ENCODE measurements around the gene ATF7IP2. TPM values are rescaled to one million over a fixed set of nuclear protein-coding genes. Genes with fewer than 3 reads are reported as not detected.
A peak's percentile ranks its signal among the peaks of the same experiment; 100 is the strongest.

Gene ATF7IP2
- total and polyA plus RNA-seq, 4 donors = 4.9 to 21.2 (median 12.5) TPM

- Histone ChIP-seq H3K4me1 (ENCODE audit: control insufficient read depth in 1 of 2, insufficient read depth in 2 of 2, low read length in 2 of 2) (no peaks in the 10 kb centered on the region), H3K4me3 (ENCODE audit: low read length in 2 of 2) (no peak overlapping the region), H3K36me3 (ENCODE audit: control insufficient read depth in 1 of 2, insufficient read depth in 2 of 2, low read length in 1 of 2) (peaks cover 2 to 11% of the 10 kb centered on the region in 2 donors), H3K27me3 (ENCODE audit: control insufficient read depth in 1 of 2, insufficient read depth in 2 of 2, low read length in 1 of 2) (no peaks in the 10 kb centered on the region), H3K27ac (ENCODE audit: low read depth in 1 of 2, low read length in 2 of 2) (no peak overlapping the region), H3K9me3 (ENCODE audit: control insufficient read depth, low read length) (no peaks in the 10 kb centered on the region)
- DNase-seq (no peak), ATAC-seq (ENCODE audit: low FRiP score) (no peak)
- intact Hi-C loops (cut with DNase I) = no loop called here
- WGBS, 2 donors = 71 to 76% methylated on average over 1 of the region's 1 CpG
These were observed 144.2 kb downstream of the ATF7IP2 start for GRCh38 chr16:10529895-10530669.

GRCh38 chr16:10530685-10531084 is 144.8 kb downstream of the ATF7IP2 start:
- H3K27me3 ChIP-seq (ENCODE audit: control insufficient read depth in 1 of 2, insufficient read depth in 2 of 2, low read length in 1 of 2) = no peaks in the 10 kb centered on the region
- intact Hi-C loops (cut with DNase I) = no loop called here

GRCh38 chr16:10531582-10531981 is 145.7 kb downstream of the ATF7IP2 start:
- H3K36me3 ChIP-seq (ENCODE audit: control insufficient read depth in 1 of 2, insufficient read depth in 2 of 2, low read length in 1 of 2) = peaks cover 2 to 8% of the 10 kb centered on the region in 2 donors
- H3K27me3 ChIP-seq (ENCODE audit: control insufficient read depth in 1 of 2, insufficient read depth in 2 of 2, low read length in 1 of 2) = no peaks in the 10 kb centered on the region
- ATAC-seq (ENCODE audit: low FRiP score) (no peak), DNase-seq (no peak)
- intact Hi-C loops (cut with DNase I) = no loop called here
- H3K27ac ChIP-seq (ENCODE audit: low read depth in 1 of 2, low read length in 2 of 2) = no peak overlapping the region
- H3K4me3 ChIP-seq (ENCODE audit: low read length in 2 of 2) = no peak overlapping the region
- H3K4me1 ChIP-seq (ENCODE audit: control insufficient read depth in 1 of 2, insufficient read depth in 2 of 2, low read length in 2 of 2) = no peaks in the 10 kb centered on the region
- no peaks in the 10 kb centered on the region for H3K9me3 ChIP-seq (ENCODE audit: control insufficient read depth, low read length)

More at GRCh38 chr16:10530685-10531084, 144.8 kb downstream of the ATF7IP2 start:
- Histone ChIP-seq H3K4me1 (ENCODE audit: control insufficient read depth in 1 of 2, insufficient read depth in 2 of 2, low read length in 2 of 2) (no peaks in the 10 kb centered on the region), H3K4me3 (ENCODE audit: low read length in 2 of 2) (no peak overlapping the region), H3K27ac (ENCODE audit: low read depth in 1 of 2, low read length in 2 of 2) (no peak overlapping the region), H3K9me3 (ENCODE audit: control insufficient read depth, low read length) (no peaks in the 10 kb centered on the region), H3K36me3 (ENCODE audit: control insufficient read depth in 1 of 2, insufficient read depth in 2 of 2, low read length in 1 of 2) (peaks cover 2 to 8% of the 10 kb centered on the region in 2 donors)
- ATAC-seq (ENCODE audit: low FRiP score) (no peak), DNase-seq (peak in 1 of 2 donors; percentile 13)
- 80% methylated on average over 14 of the region's 14 CpGs for WGBS, 2 donors

Other genes with a start within 250 kb of the ATF7IP2 start
- gene GRIN2A, start 203.6 kb upstream of the ATF7IP2 start, total RNA-seq = 1 to 10 TPM; 2.0 to 3.3 TPM
- under 1 TPM; 0.13 TPM for gene GRIN2A, start 203.6 kb upstream of the ATF7IP2 start, polyA plus RNA-seq
- 100 to 1,000 TPM; 133 to 143 TPM for gene EMP2, start 194.5 kb downstream of the ATF7IP2 start, total RNA-seq
- 10 to 100 TPM; 18.9 to 52.6 TPM for gene EMP2, start 194.5 kb downstream of the ATF7IP2 start, polyA plus RNA-seq

Data from aorta (tissue), 5 donors.